Measurements from ENCODE around the gene USE1.

DNA sequence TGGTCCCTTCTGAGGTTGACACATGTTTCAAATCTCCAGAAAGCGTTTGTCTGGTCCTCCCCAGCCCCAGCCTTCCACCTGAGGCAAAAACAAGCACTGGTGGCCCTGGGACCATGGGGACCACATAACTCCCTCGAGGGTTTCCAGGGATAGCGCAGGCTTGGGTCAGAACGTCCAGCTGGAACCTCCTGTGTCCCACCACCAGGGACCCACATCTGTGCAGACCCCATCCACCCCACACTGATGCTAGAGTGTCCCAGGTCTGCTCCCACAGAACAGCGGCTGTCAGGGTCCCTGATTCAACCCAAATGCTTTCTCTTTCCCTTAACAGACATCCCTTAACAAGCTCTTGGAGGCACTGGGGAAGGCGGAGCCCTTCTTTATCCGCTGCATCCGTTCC, 29.6 kb upstream of the USE1 start:
- TF ChIP-seq CTCF (IDR thresholded peaks at IDR 0.05; ENCODE audit: low read depth, low read length) (no peak), POLR2A (IDR thresholded peaks at IDR 0.05; ENCODE audit: extremely low read depth, insufficient read length) (no peak)

All from NB4 (cell line).